ENCODE results near the gene KRTAP16-1. TPM values are rescaled to one million over a fixed set of nuclear protein-coding genes. Genes with fewer than 3 reads are reported as not detected.

Gene KRTAP16-1
- total and polyA plus RNA-seq, 2 of the 8 experiments (the other 6 are each of a cell fraction or from before 2014, with no cell fraction given), result not detected

- 87% methylated on average over 3 of the region's 3 CpGs; no CpG with 5 or more reads in 1 of the 2 experiments for WGBS, 2 experiments (ENCODE audit: extremely low coverage in 1 of 2, insufficient coverage in 1 of 2, insufficient read length in 1 of 2, insufficient replicate concordance in 2 of 2, low coverage in 1 of 2, low lambda C conversion rate in 2 of 2, missing lambda C conversion rate in 1 of 2)
- Histone ChIP-seq H2BK15ac (ENCODE audit: low read length) (no peak overlapping the region), H3K23me2 (ENCODE audit: low read depth, low read length) (no peaks in the 10 kb centered on the region), H4K5ac (ENCODE audit: insufficient read length, low read depth, low read length) (no peak overlapping the region), H3K4me1 (replicated peaks in 1 of 4; ENCODE audit: control insufficient read depth in 3 of 4, insufficient read depth in 4 of 4, low read length in 3 of 4) (no peaks in the 10 kb centered on the region), H2AFZ (ENCODE audit: low read length) (no peak overlapping the region), H2BK12ac (ENCODE audit: low read depth, low read length) (no peak overlapping the region), H3K4ac (replicated peaks; ENCODE audit: insufficient read length, low read depth, low read length) (no peak overlapping the region), H3K79me1 (ENCODE audit: low read depth, low read length) (no peaks in the 10 kb centered on the region), H3K27ac (ENCODE audit: low read depth, low read length) (no peak overlapping the region), H4K8ac (ENCODE audit: extremely low read depth, insufficient read depth, low read length) (no peak overlapping the region), H4K91ac (replicated peaks; ENCODE audit: insufficient read length, low read length) (no peak overlapping the region), H4K20me1 (replicated peaks in 1 of 2; ENCODE audit: control insufficient read depth in 1 of 2, insufficient read depth in 2 of 2, low read length in 2 of 2) (no peaks in the 10 kb centered on the region), H3K4me2 (ENCODE audit: insufficient read depth in 1 of 2, low read depth in 2 of 2, low read length in 2 of 2) (no peak overlapping the region), H3K27me3 (replicated peaks in 1 of 4; ENCODE audit: control insufficient read depth in 3 of 4, extremely low read depth in 1 of 4, insufficient read depth in 3 of 4, low read length in 3 of 4) (no peaks in the 10 kb centered on the region), H2BK120ac (replicated peaks; ENCODE audit: low read depth, low read length) (no peak overlapping the region), H2BK5ac (ENCODE audit: low read depth, low read length) (no peak overlapping the region), H3K9ac (replicated peaks in 1 of 4; ENCODE audit: extremely low read depth in 1 of 4, low read depth in 3 of 4, low read length in 3 of 4) (no peak overlapping the region), H3K79me2 (ENCODE audit: control insufficient read depth in 1 of 2, insufficient read depth in 2 of 2, low read length in 2 of 2) (no peaks in the 10 kb centered on the region), H2AK5ac (ENCODE audit: low read depth, low read length) (no peak overlapping the region), H3K36me3 (ENCODE audit: control insufficient read depth in 2 of 4, insufficient read depth in 4 of 4, low read length in 3 of 4) (no peaks in the 10 kb centered on the region), H3K18ac (ENCODE audit: extremely low read depth, low read length) (no peak overlapping the region), H3K23ac (ENCODE audit: insufficient read length) (no peak overlapping the region), H2BK20ac (ENCODE audit: low read length) (no peak overlapping the region), H3K4me3 (ENCODE audit: extremely low read depth in 1 of 4, insufficient read depth in 2 of 4, low read depth in 3 of 4, low read length in 4 of 4) (no peak overlapping the region), H3K9me3 (ENCODE audit: insufficient read depth in 2 of 2, low read depth in 1 of 2, low read length in 1 of 2) (peaks cover 0 to 10% of the 10 kb centered on the region in 2 experiments; a peak in 2 of 4 replicates), H3K14ac (ENCODE audit: insufficient read length) (no peak overlapping the region), H3K56ac (replicated peaks; ENCODE audit: insufficient read length, low read depth, low read length) (no peak overlapping the region)
- FAIRE-seq (no peak), DNase-seq (ENCODE audit: low read depth in 1 of 2, low spot score in 2 of 2) (peak in 1 of 2 experiments; percentile 27)
- ChIA-PET CTCF (ENCODE audit: partially characterized antibody) (interaction anchor here (0.6 to 1.5 kb wide), 5 partner anchors 9 to 301 kb away, joined by 3 to 6 read pairs (median 4); no protein-coding TSS in a partner anchor), POLR2A (ENCODE audit: partially characterized antibody) (interaction anchor here (1.0 kb wide), 1 partner anchor 27 kb away, joined by 3 read pairs; no protein-coding TSS in a partner anchor)
- TF ChIP-seq SIX5 (IDR thresholded peaks at IDR 0.05; ENCODE audit: low read depth, low read length) (no peak), POU5F1 (IDR thresholded peaks at IDR 0.05; ENCODE audit: low read depth, low read length) (no peak), CHD1 (IDR thresholded peaks at IDR 0.05; ENCODE audit: low read depth, low read length) (no peak), BRCA1 (IDR thresholded peaks at IDR 0.05; ENCODE audit: low read depth, low read length) (no peak), HDAC2 (IDR thresholded peaks at IDR 0.05; ENCODE audit: borderline replicate concordance in 1 of 2, low read depth in 2 of 2, low read length in 2 of 2) (no peak), SIN3A (conservative IDR thresholded peaks at IDR 0.05 in 1 of 2, IDR thresholded peaks at IDR 0.05 in 1 of 2; ENCODE audit: low read depth in 1 of 2, low read length in 2 of 2) (no peak), NRF1 (IDR thresholded peaks at IDR 0.05; ENCODE audit: low read depth, low read length) (no peak), GTF2F1 (IDR thresholded peaks at IDR 0.05; ENCODE audit: borderline replicate concordance, low read depth, low read length) (no peak), BCL11A (IDR thresholded peaks at IDR 0.05; ENCODE audit: low read depth in 2 of 2, low read length in 2 of 2) (no peak)
These were observed 31.4 kb upstream of the KRTAP16-1 start for GRCh38 chr17:41340494-41340893.
